Ovary (tissue), 9 donors: ENCODE data around the gene P2RY8. TPM values are rescaled to one million over a fixed set of nuclear protein-coding genes. Genes with fewer than 3 reads are reported as not detected.
"Not testable (repeated sequence)": the region's sequence is repeated elsewhere in the genome, so short reads cannot be mapped to it uniquely, and the experiment has no call there.

Source experiments
- DNase-seq, 5 donors: peaks; one replicate each; pipeline ENCODE4 v3.0.0-alpha.2; 2019 to 2020
- H3K27ac ChIP-seq, 2 donors: fragments of 200-600 bp; one replicate each; pipeline versions ENCODE4 v1.5.1 to v1.8.0; 2019 to 2022
- H3K27me3 ChIP-seq: fragments of 200-600 bp; one replicate; pipeline ENCODE4 v1.8.0; 2022
- H3K36me3 ChIP-seq: fragments of 200-600 bp; sonication (generic); one replicate; pipeline ENCODE4 v1.5.1; 2019
- H3K4me1 ChIP-seq: one replicate; pipeline ENCODE4 v1.8.1; 2013; ENCODE audit warnings: mild to moderate bottlenecking, moderate library complexity; ENCODE audit not compliant: insufficient read depth
- H3K4me3 ChIP-seq: fragments of 200-600 bp; sonication (generic); one replicate; pipeline ENCODE4 v1.5.1; 2017
- H3K9me3 ChIP-seq, 2 donors: fragments of 200-600 bp in 1 of 2; sonication (generic) in 1 of 2; one replicate each; pipeline versions ENCODE4 v1.5.1 to v1.8.1; 2013 to 2019; ENCODE audit warnings: mild to moderate bottlenecking in 1 of 2, moderate library complexity in 1 of 2
- CTCF ChIP-seq, 3 donors: fragments of 450-650 bp in 2 of 3; fragments of 200-600 bp in 1 of 3; IDR thresholded peaks; one replicate each; pipeline versions ENCODE4 v1.5.1 to v1.8.0; 2016 to 2022; ENCODE audit warnings: antibody characterized with exemption in 3 of 3, mild to moderate bottlenecking in 1 of 3
- EP300 ChIP-seq: sonication (generic); formaldehyde crosslinking; IDR thresholded peaks from one replicate; pipeline ENCODE4 v1.6.1; 2017; ENCODE audit warnings: antibody characterized with exemption
- POLR2A ChIP-seq: fragments of 450-650 bp; IDR thresholded peaks from one replicate; pipeline ENCODE4 v1.6.1; 2017; ENCODE audit warnings: antibody characterized with exemption, mild to moderate bottlenecking, moderate library complexity
- WGBS, 3 donors: extraction: QIAGEN DNeasy Blood & Tissue Kit in 1 of 3; methylation state at CpG; one replicate each; pipeline versions ENCODE4 v1.1.5 to v1.1.7; 2013 to 2017; 5-methylcytosine and 5-hydroxymethylcytosine counted together
- intact Hi-C, 4 donors: fragments of 100-400 bp; cut with DNase I; formaldehyde crosslinking; loops; one replicate each; pipeline versions ENCODE4 v1.11.0 to v1.15.1; 2022 to 2023
- polyA plus RNA-seq, 2 donors: library from polyadenylated mRNA; stranded (reverse); fragments of 200-250 nt in 1 of 2; fragments of 350-450 nt in 1 of 2; fragmentation: Illumina TruSeq in 1 of 2; extraction: RNeasy Lipid Tissue Mini Kit (QIAGEN cat#74804) in 1 of 2; gene quantifications; one replicate each; pipeline ENCODE4 v1.2.3, GENCODE V29; 2013 to 2014
- total RNA-seq, 7 donors: library from RNA; depleted of rRNA in 2 of 7; stranded (reverse); fragments of >200 nt in 2 of 7; fragmentation: NEBNext Ultra II Directional in 3 of 7; extraction: Animal tissue kit (Norgen Biotek cat#: 25700) in 3 of 7; gene quantifications; one replicate each; pipeline versions ENCODE4 v1.1.0 to v1.2.4, GENCODE V29; 2016 to 2023
- donor health status: DM: no; HTN: no; CAD: no; lungs with moderate emphysema.
- donor health status: DM: no; HTN: no; CAD: no.
- donor health status: Bipolar disorder and iron deficiency.
- donor health status: DM: yes; HTN: yes; CAD: no.
- donor health status: DM: no; HTN: no; CAD: no.
- donor health status: DM: yes; HTN: yes; CAD: no.

Gene P2RY8
- total and polyA plus RNA-seq, 9 donors, result 0.48 to 1.4 (median 0.99) TPM

- WGBS, 3 donors, result 35 to 40% (median 37%) methylated on average over 10 of the region's 10 CpGs
- no peaks in the 10 kb centered on the region for H3K4me1 ChIP-seq
- H3K9me3 ChIP-seq, result no peaks in the 10 kb centered on the region
- H3K27me3 ChIP-seq, result no peaks in the 10 kb centered on the region
- no peak for DNase-seq
- no peak overlapping the region for H3K4me3 ChIP-seq
- TF ChIP-seq POLR2A, result no peak
- TF ChIP-seq CTCF (IDR thresholded peaks at IDR 0.05), result no peak
- TF ChIP-seq EP300, result no peak
- H3K27ac ChIP-seq, result no peak overlapping the region
- no peaks in the 10 kb centered on the region for H3K36me3 ChIP-seq
- intact Hi-C loops, result no loop called here
These were observed 28.0 kb upstream of the P2RY8 start for GRCh38 chrX:1564750-1565683.

DNA sequence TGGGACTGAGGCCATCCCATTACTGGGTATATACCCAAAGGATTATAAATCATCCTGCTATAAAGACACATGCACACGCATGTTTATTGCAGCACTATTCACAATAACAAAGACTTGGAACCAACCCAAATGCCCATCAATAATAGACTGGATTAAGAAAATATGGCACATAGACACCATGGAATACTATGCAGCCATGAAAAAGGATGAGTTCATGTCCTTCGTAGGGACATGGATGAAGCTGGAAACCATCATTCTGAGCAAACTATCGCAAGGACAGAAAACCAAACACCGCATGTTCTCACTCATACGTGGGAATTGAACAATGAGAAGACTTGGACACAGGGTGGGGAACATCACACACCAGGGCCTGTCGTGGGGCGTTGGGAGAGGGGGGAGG, 27.1 kb upstream of the P2RY8 start:
- H3K4me1 ChIP-seq, H3K27me3 ChIP-seq, H3K27ac ChIP-seq, H3K4me3 ChIP-seq, DNase-seq, H3K36me3 ChIP-seq, H3K9me3 ChIP-seq, intact Hi-C loops: not testable (repeated sequence)
- 87 to 90% (median 89%) methylated on average over 7 of the region's 7 CpGs for WGBS, 3 donors

DNA sequence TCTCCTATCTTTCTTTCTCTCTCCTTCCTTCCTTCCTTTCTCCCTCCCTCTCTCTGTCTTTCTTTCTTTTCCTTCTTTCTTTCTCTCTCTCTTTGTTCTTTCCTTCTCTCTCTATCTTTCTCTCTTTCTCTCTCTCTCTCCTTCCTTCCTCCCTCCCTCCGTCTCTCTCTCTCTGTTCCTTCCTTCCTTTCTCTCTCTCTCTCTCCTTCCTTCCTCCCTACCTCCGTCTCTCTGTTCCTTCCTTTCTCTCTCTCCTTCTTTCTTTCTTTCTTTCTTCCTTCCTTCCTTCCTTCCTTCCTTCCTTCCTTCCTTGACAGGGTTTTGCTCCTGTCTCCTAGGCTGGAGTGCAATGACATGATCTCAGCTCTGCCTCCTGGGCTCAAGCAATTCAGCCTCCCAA, 24.2 kb upstream of the P2RY8 start:
- H3K4me3 ChIP-seq, result no peak overlapping the region
- no peaks in the 10 kb centered on the region for H3K27me3 ChIP-seq
- no peak overlapping the region for H3K27ac ChIP-seq
- 61 to 65% (median 62%) methylated on average over 2 of the region's 2 CpGs for WGBS, 3 donors
- H3K9me3 ChIP-seq, result no peaks in the 10 kb centered on the region
- no peaks in the 10 kb centered on the region for H3K36me3 ChIP-seq
- no peak for TF ChIP-seq POLR2A
- TF ChIP-seq CTCF (IDR thresholded peaks at IDR 0.05), result no peak
- no peak for TF ChIP-seq EP300
- intact Hi-C loops, result no loop called here
- no peaks in the 10 kb centered on the region for H3K4me1 ChIP-seq
- no peak for DNase-seq

GRCh38 chrX:1558761-1559468, 21.9 kb upstream of the P2RY8 start:
- Histone ChIP-seq H3K36me3 (no peaks in the 10 kb centered on the region), H3K4me1 (no peaks in the 10 kb centered on the region), H3K27me3 (no peaks in the 10 kb centered on the region), H3K27ac (no peak overlapping the region), H3K4me3 (no peak overlapping the region), H3K9me3 (no peaks in the 10 kb centered on the region)
- DNase-seq, result no peak
- TF ChIP-seq CTCF (IDR thresholded peaks at IDR 0.05) (no peak), POLR2A (no peak), EP300 (no peak)
- 84 to 90% (median 87%) methylated on average over 13 of the region's 13 CpGs for WGBS, 3 donors
- intact Hi-C loops, result no loop called here

GRCh38 chrX:1557442-1557841, 20.5 kb upstream of the P2RY8 start:
- H3K27ac ChIP-seq, H3K36me3 ChIP-seq, DNase-seq, intact Hi-C loops, H3K9me3 ChIP-seq, H3K4me3 ChIP-seq, H3K27me3 ChIP-seq, H3K4me1 ChIP-seq: not testable (repeated sequence)
